Measurements from ENCODE around the gene NEU1.
A peak's percentile ranks its signal among the peaks of the same experiment; 100 is the strongest.

Gene NEU1

GRCh38 chr6:31889331-31889972 lies 26.8 kb upstream of the NEU1 start:
- no peak for DNase-seq (ENCODE audit: low read depth)
- TF ChIP-seq CTCF (IDR thresholded peaks at IDR 0.05; ENCODE audit: low read depth, low read length, missing control alignments): no peak
- H3K4me3 ChIP-seq (ENCODE audit: low read depth, low read length): no peak overlapping the region

GRCh38 chr6:31888276-31889258 lies 25.9 kb upstream of the NEU1 start:
- peak; percentile 79 for TF ChIP-seq CTCF (IDR thresholded peaks at IDR 0.05; ENCODE audit: low read depth, low read length, missing control alignments)
- DNase-seq (ENCODE audit: low read depth): no peak
- H3K4me3 ChIP-seq (ENCODE audit: low read depth, low read length): no peak overlapping the region

- TF ChIP-seq CTCF (IDR thresholded peaks at IDR 0.05; ENCODE audit: low read depth, low read length, missing control alignments): no peak
- H3K4me3 ChIP-seq (ENCODE audit: low read depth, low read length): no peak overlapping the region
- DNase-seq (ENCODE audit: low read depth): no peak
Measured at GRCh38 chr6:31887173-31888007, 24.8 kb upstream of the NEU1 start.

- no peak for TF ChIP-seq CTCF (IDR thresholded peaks at IDR 0.05; ENCODE audit: low read depth, low read length, missing control alignments)
- no peak overlapping the region for H3K4me3 ChIP-seq (ENCODE audit: low read depth, low read length)
- no peak for DNase-seq (ENCODE audit: low read depth)
Measured at GRCh38 chr6:31886541-31886991, 23.9 kb upstream of the NEU1 start.

GRCh38 chr6:31884528-31885035 lies 22.0 kb upstream of the NEU1 start:
- H3K4me3 ChIP-seq (ENCODE audit: low read depth, low read length): no peak overlapping the region
- no peak for DNase-seq (ENCODE audit: low read depth)
- no peak for TF ChIP-seq CTCF (IDR thresholded peaks at IDR 0.05; ENCODE audit: low read depth, low read length, missing control alignments)

GRCh38 chr6:31883676-31884075 lies 21.1 kb upstream of the NEU1 start:
- no peak for DNase-seq (ENCODE audit: low read depth)
- no peak overlapping the region for H3K4me3 ChIP-seq (ENCODE audit: low read depth, low read length)
- TF ChIP-seq CTCF (IDR thresholded peaks at IDR 0.05; ENCODE audit: low read depth, low read length, missing control alignments): no peak

Measured in GM12864 (cell line).